B cell (primary cell): ENCODE measurements around the gene HINFP. TPM values are rescaled to one million over a fixed set of nuclear protein-coding genes. Genes with fewer than 3 reads are reported as not detected.

Experiments used
- ATAC-seq: fragments of 200-7000 bp; cut with Tn5 transposase; one replicate; pipeline ENCODE4 v1.10.0; 2021; ENCODE audit warnings: low read depth, mild to moderate bottlenecking, moderate number of reproducible peaks, moderate library complexity
- CTCF ChIA-PET: fragments of 350-600 bp; sonication (Branson Sonifier 250); formaldehyde crosslinking; loops from one replicate; lab custom pipeline; 2021; ENCODE audit warnings: antibody characterized with exemption, inconsistent platforms; lab: Charles Lee
- POLR2A ChIA-PET: fragments of 350-600 bp; sonication (Branson Sonifier 250); formaldehyde crosslinking; loops from one replicate; lab custom pipeline; 2021; ENCODE audit warnings: antibody characterized with exemption; lab: Charles Lee
- DNase-seq: peaks from one replicate; pipeline ENCODE4 v3.0.0; 2013
- H2AFZ ChIP-seq: 2 replicates; pipeline ENCODE4 v1.6.1; 2012; ENCODE audit warnings: mild to moderate bottlenecking, low read depth, low read length; ENCODE audit not compliant: insufficient read depth, poor library complexity, severe bottlenecking
- H3K27ac ChIP-seq, 2 donors: 1 replicate in 1 of 2; 2 replicates in 1 of 2; pipeline ENCODE4 v1.5.1; 2012 to 2013; ENCODE audit warnings: low read length in 2 of 2, mild to moderate bottlenecking in 2 of 2, moderate library complexity in 1 of 2
- H3K27me3 ChIP-seq, 4 experiments: fragments of 200-600 bp in 1 of 4; sonication (generic) in 1 of 4; replicated peaks in 1 of 4; 1 replicate in 2 of 4; 2 replicates in 2 of 4; pipeline versions ENCODE4 v1.6.1 to v1.7.0; 2013 to 2016; ENCODE audit warnings: low read length in 3 of 4, mild to moderate bottlenecking in 2 of 4, mixed read lengths in 1 of 4, moderate library complexity in 1 of 4; ENCODE audit not compliant: insufficient read depth in 4 of 4, control insufficient read depth in 3 of 4; ENCODE audit errors: control extremely low read depth in 1 of 4
- H3K36me3 ChIP-seq, 2 experiments: replicated peaks in 1 of 2; 1 replicate in 1 of 2; 2 replicates in 1 of 2; pipeline versions ENCODE4 v1.6.1 to v1.7.1; 2013; ENCODE audit warnings: low read length in 1 of 2; ENCODE audit not compliant: insufficient read depth in 2 of 2, control insufficient read depth in 1 of 2; ENCODE audit errors: control extremely low read depth in 1 of 2, extremely low read depth in 1 of 2
- H3K4me1 ChIP-seq, 2 donors: fragments of 200-600 bp in 1 of 2; sonication (generic) in 1 of 2; 1 replicate in 1 of 2; 2 replicates in 1 of 2; pipeline versions ENCODE4 v1.5.1 to v1.6.1; 2013 to 2017; ENCODE audit warnings: low read length in 2 of 2; ENCODE audit not compliant: control insufficient read depth in 2 of 2, insufficient read depth in 2 of 2
- H3K4me2 ChIP-seq: replicated peaks from 2 replicates; pipeline ENCODE3; 2012; ENCODE audit warnings: mild to moderate bottlenecking, low read depth, low read length; ENCODE audit not compliant: poor library complexity, severe bottlenecking
- H3K4me3 ChIP-seq, 5 experiments: fragments of 200-600 bp in 1 of 5; sonication (generic) in 1 of 5; 1 replicate in 3 of 5; 2 replicates in 2 of 5; pipeline versions ENCODE4 v1.5.1 to v1.7.0; 2011 to 2016; ENCODE audit warnings: low read length in 4 of 5, mild to moderate bottlenecking in 4 of 5, low read depth in 2 of 5, control low read depth in 1 of 5, moderate library complexity in 1 of 5; ENCODE audit not compliant: insufficient read depth in 1 of 5; ENCODE audit errors: control extremely low read depth in 1 of 5, extremely low read depth in 1 of 5
- H3K79me2 ChIP-seq: fragments of 200-600 bp; sonication (generic); one replicate; pipeline ENCODE4 v1.6.0; 2016; ENCODE audit warnings: low read length; ENCODE audit not compliant: control insufficient read depth, insufficient read depth
- H3K9ac ChIP-seq: fragments of 200-600 bp; sonication (generic); 2 replicates; pipeline ENCODE4 v1.6.1; 2017; ENCODE audit warnings: mild to moderate bottlenecking, low read length, moderate library complexity
- H3K9me3 ChIP-seq, 3 donors: one replicate each; pipeline versions ENCODE4 v1.6.1 to v1.7.1; 2013; ENCODE audit warnings: low read length in 2 of 3; ENCODE audit not compliant: control insufficient read depth in 2 of 3, insufficient read depth in 1 of 3; ENCODE audit errors: control extremely low read depth in 1 of 3
- H4K20me1 ChIP-seq: 2 replicates; pipeline ENCODE4 v1.6.0; 2012; ENCODE audit warnings: mild to moderate bottlenecking, low read length; ENCODE audit not compliant: insufficient read depth, control insufficient read depth, poor library complexity, severe bottlenecking
- H3K27ac Mint-ChIP-seq: one replicate; pipeline ENCODE4 v1.8.0; 2021; ENCODE audit warnings: mixed read lengths
- H3K27me3 Mint-ChIP-seq: one replicate; pipeline ENCODE4 v1.8.0; 2021; ENCODE audit warnings: mixed read lengths
- H3K4me1 Mint-ChIP-seq: one replicate; pipeline ENCODE4 v1.8.0; 2021; ENCODE audit warnings: mixed read lengths
- H3K4me3 Mint-ChIP-seq: one replicate; pipeline ENCODE4 v1.8.0; 2021; ENCODE audit warnings: mixed read lengths
- H3K9me3 Mint-ChIP-seq: one replicate; pipeline ENCODE4 v1.8.0; 2022; ENCODE audit warnings: mixed read lengths; ENCODE audit not compliant: insufficient read depth
- EZH2 ChIP-seq: IDR thresholded peaks from 2 replicates; pipeline ENCODE4 v1.6.1; 2012; ENCODE audit warnings: borderline replicate concordance, low read depth, mild to moderate bottlenecking, moderate library complexity, low read length; ENCODE audit not compliant: insufficient read depth, poor library complexity, severe bottlenecking
- WGBS: methylation state at CpG from one replicate; pipeline ENCODE4 v1.1.5; 2013; ENCODE audit warnings: missing lambda C conversion rate; ENCODE audit not compliant: insufficient coverage; 5-methylcytosine and 5-hydroxymethylcytosine counted together
- intact Hi-C: fragments of 100-400 bp; cut with micrococcal nuclease; formaldehyde crosslinking; loops from one replicate; pipeline ENCODE4 v1.10.0; 2022
- polyA plus RNA-seq: library from polyadenylated mRNA; depleted of rRNA; stranded (reverse); fragments of >200 nt; gene quantifications from 2 replicates; pipeline ENCODE4 v1.2.3, GENCODE V29; 2012
- total RNA-seq, 2 donors: library from RNA; stranded (reverse); fragments of 120-200 nt in 1 of 2; gene quantifications; 1 replicate in 1 of 2; 2 replicates in 1 of 2; pipeline versions ENCODE4 v1.2.3 to v1.2.4, GENCODE V29; 2013 to 2022
- TF ChIP-seq, protein P1 (sequence below): fragments of 200-600 bp; IDR thresholded peaks from one replicate; pipeline ENCODE4 v1.8.0; 2022; ENCODE audit warnings: antibody characterized with exemption, mild to moderate bottlenecking

The HINFP gene
- total and polyA plus RNA-seq, 2 donors (not counting 1 experiment from before 2014, with no cell fraction given) = 60.6 to 78.7 TPM

DNA sequence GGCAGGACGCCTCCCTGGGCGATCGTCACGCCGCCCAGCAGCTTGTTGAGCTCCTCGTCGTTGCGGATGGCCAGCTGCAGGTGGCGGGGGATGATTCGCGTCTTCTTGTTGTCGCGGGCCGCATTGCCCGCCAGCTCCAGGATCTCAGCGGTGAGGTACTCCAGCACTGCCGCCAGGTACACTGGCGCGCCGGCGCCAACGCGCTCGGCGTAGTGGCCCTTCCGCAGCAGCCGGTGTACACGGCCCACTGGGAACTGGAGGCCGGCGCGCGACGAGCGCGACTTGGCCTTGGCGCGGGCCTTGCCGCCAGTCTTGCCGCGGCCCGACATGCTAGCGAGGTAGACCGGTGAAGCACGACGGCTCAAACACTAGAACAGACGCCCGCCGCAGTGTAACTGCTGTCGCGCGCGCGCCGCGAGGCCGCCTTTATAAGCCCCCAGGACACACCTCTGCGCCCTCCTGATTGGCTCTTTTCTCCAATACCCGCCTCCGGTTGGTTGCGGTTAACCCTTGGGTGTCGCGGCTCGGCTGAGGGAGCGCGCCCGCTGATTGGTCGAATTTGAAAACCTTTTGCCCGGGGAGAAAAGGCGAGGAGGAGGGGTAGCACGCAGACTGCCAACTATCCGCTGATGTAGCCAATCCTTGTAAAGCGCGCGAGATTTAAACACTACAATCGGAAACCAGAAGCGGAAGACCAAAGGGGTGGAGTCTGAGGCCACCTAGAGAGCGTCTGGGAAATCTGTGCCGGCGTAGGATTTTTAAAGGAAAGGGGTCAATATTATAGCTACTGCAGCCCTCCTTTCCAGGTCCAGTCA lies 26.1 kb upstream of the HINFP start:
- peak overlapping the region; percentile 42 to 91 (median 85) for H3K4me3 ChIP-seq
- peak overlapping the region; percentile 84 for H3K27ac Mint-ChIP-seq
- H3K4me3 Mint-ChIP-seq = peak overlapping the region; percentile 96
- peaks cover 47% of the 10 kb centered on the region for H3K4me1 Mint-ChIP-seq
- peak; percentile 85 for ATAC-seq
- H3K9me3 Mint-ChIP-seq = no peaks in the 10 kb centered on the region
- peaks cover 31% of the 10 kb centered on the region for H3K79me2 ChIP-seq
- ChIA-PET POLR2A (interaction anchor here (0.7 to 2.3 kb wide), 10 partner anchors 9 to 303 kb away, joined by 3 to 17 read pairs (median 6); partner anchors contain the start of genes C2CD2L, CENATAC, HINFP and HMBS), CTCF (interaction anchor here (0.6 to 2.4 kb wide), 13 partner anchors 10 to 228 kb away, joined by 3 to 13 read pairs (median 4); partner anchors contain the start of genes C2CD2L, CBL, HINFP and HMBS)
- peak overlapping the region; percentile 91 for H3K4me2 ChIP-seq
- intact Hi-C loops = loop anchor here (1.0 kb wide), 8 partner anchors 10 to 102 kb away; partner anchors contain the start of genes C2CD2L, HINFP, HYOU1 and RPS25
- peaks cover 26 to 43% of the 10 kb centered on the region in 2 donors for H3K4me1 ChIP-seq
- peak overlapping the region; percentile 83 for H3K9ac ChIP-seq
- peak; percentile 100 for DNase-seq
- peak overlapping the region; percentile 69 to 76 for H3K27ac ChIP-seq
- peaks cover 11% of the 10 kb centered on the region for H4K20me1 ChIP-seq
- no peaks in the 10 kb centered on the region for H3K27me3 Mint-ChIP-seq
- under 1% methylated on average over 76 of the region's 79 CpGs for WGBS
- H3K9me3 ChIP-seq = no peaks in the 10 kb centered on the region
- H3K27me3 ChIP-seq = no peaks in the 10 kb centered on the region
- H3K36me3 ChIP-seq = peaks cover 8 to 21% of the 10 kb centered on the region in 2 experiments
- TF ChIP-seq, protein P1, sequence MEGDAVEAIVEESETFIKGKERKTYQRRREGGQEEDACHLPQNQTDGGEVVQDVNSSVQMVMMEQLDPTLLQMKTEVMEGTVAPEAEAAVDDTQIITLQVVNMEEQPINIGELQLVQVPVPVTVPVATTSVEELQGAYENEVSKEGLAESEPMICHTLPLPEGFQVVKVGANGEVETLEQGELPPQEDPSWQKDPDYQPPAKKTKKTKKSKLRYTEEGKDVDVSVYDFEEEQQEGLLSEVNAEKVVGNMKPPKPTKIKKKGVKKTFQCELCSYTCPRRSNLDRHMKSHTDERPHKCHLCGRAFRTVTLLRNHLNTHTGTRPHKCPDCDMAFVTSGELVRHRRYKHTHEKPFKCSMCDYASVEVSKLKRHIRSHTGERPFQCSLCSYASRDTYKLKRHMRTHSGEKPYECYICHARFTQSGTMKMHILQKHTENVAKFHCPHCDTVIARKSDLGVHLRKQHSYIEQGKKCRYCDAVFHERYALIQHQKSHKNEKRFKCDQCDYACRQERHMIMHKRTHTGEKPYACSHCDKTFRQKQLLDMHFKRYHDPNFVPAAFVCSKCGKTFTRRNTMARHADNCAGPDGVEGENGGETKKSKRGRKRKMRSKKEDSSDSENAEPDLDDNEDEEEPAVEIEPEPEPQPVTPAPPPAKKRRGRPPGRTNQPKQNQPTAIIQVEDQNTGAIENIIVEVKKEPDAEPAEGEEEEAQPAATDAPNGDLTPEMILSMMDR = peak; percentile 9
- no peak for TF ChIP-seq EZH2
- peak overlapping the region; percentile 72 for H2AFZ ChIP-seq
